Gastroesophageal sphincter (tissue), 4 donors: Measurements from ENCODE around the gene TRIOBP. TPM values are rescaled to one million over a fixed set of nuclear protein-coding genes. Genes with fewer than 3 reads are reported as not detected.

Experiments
- ATAC-seq: fragments of 150-250 bp; one replicate; pipeline ENCODE4 v1.9.1; 2016; ENCODE audit warnings: mild to moderate bottlenecking, moderate library complexity
- H3K27ac ChIP-seq, 4 donors: fragments of 200-600 bp; sonication (generic) in 3 of 4; 1 replicate in 3 of 4; 2 replicates in 1 of 4; pipeline ENCODE4 v1.5.1; 2016 to 2019
- H3K27me3 ChIP-seq: fragments of 200-600 bp; sonication (generic); one replicate; pipeline ENCODE4 v1.5.1; 2019
- H3K36me3 ChIP-seq, 2 donors: fragments of 200-600 bp; sonication (generic); one replicate each; pipeline ENCODE4 v1.5.1; 2019; ENCODE audit warnings: control low read depth in 1 of 2
- H3K4me1 ChIP-seq, 3 donors: fragments of 200-600 bp; sonication (generic); 1 replicate in 2 of 3; 2 replicates in 1 of 3; pipeline ENCODE4 v1.5.1; 2016 to 2019; ENCODE audit warnings: control low read depth in 2 of 3
- H3K4me3 ChIP-seq, 2 donors: fragments of 200-600 bp; sonication (generic); one replicate each; pipeline ENCODE4 v1.5.1; 2019; ENCODE audit warnings: mild to moderate bottlenecking in 1 of 2, moderate library complexity in 1 of 2
- H3K9me3 ChIP-seq, 3 donors: fragments of 200-600 bp; sonication (generic); one replicate each; pipeline ENCODE4 v1.5.1; 2017 to 2019; ENCODE audit warnings: control low read depth in 2 of 3
- CTCF ChIP-seq, 4 experiments: fragments of 200-600 bp in 2 of 4; fragments of 450-650 bp in 2 of 4; sonication (generic) in 1 of 4; IDR thresholded peaks; one replicate each; pipeline ENCODE4 v1.5.1; 2017 to 2019; ENCODE audit warnings: antibody characterized with exemption in 4 of 4, mild to moderate bottlenecking in 2 of 4, moderate library complexity in 2 of 4
- EP300 ChIP-seq: sonication (generic); formaldehyde crosslinking; IDR thresholded peaks from one replicate; pipeline ENCODE4 v1.6.1; 2017; ENCODE audit warnings: antibody characterized with exemption, mild to moderate bottlenecking
- POLR2A ChIP-seq, 2 donors: fragments of 450-650 bp; IDR thresholded peaks; one replicate each; pipeline ENCODE4 v1.6.1; 2017; ENCODE audit warnings: antibody characterized with exemption in 2 of 2, mild to moderate bottlenecking in 2 of 2, moderate library complexity in 1 of 2
- POLR2AphosphoS5 ChIP-seq: sonication (generic); formaldehyde crosslinking; IDR thresholded peaks from one replicate; pipeline ENCODE4 v1.6.1; 2017; ENCODE audit warnings: antibody characterized with exemption
- WGBS, 2 donors: methylation state at CpG; one replicate each; pipeline ENCODE4 v1.1.5; 2018; ENCODE audit warnings: low coverage in 1 of 2; 5-methylcytosine and 5-hydroxymethylcytosine counted together
- total RNA-seq, 4 donors: library from RNA; depleted of rRNA; stranded (reverse); fragments of >200 nt; gene quantifications; one replicate each; pipeline ENCODE4 v1.1.0, GENCODE V29; 2016

The TRIOBP gene
- total RNA-seq, 4 donors from 2014 or later = 128 to 234 (median 137) TPM

GRCh38 chr22:37747080-37747714, 50.3 kb downstream of the TRIOBP start:
- 0% methylated on average over 2 to 3 of the region's 16 CpGs for WGBS, 2 donors
- peak overlapping the region; percentile 92 to 97 (median 94) for H3K27ac ChIP-seq
- ATAC-seq = peak; percentile 8
- no peaks in the 10 kb centered on the region for H3K36me3 ChIP-seq
- no peaks in the 10 kb centered on the region for H3K9me3 ChIP-seq
- no peak for TF ChIP-seq EP300
- TF ChIP-seq CTCF (IDR thresholded peaks at IDR 0.05) = no peak
- TF ChIP-seq POLR2A (IDR thresholded peaks at IDR 0.05) = no peak
- no peak for TF ChIP-seq POLR2AphosphoS5
- peaks cover 11 to 89% (median 53%) of the 10 kb centered on the region in 3 donors for H3K4me1 ChIP-seq
- H3K27me3 ChIP-seq = no peaks in the 10 kb centered on the region
- peak overlapping the region; percentile 94 to 95 for H3K4me3 ChIP-seq

- Histone ChIP-seq H3K4me1 (peaks cover 12 to 89% (median 55%) of the 10 kb centered on the region in 3 donors), H3K27ac (peak overlapping the region in 3 of 4 donors; percentile 92 to 97 (median 96))
Measured at GRCh38 chr22:37747715-37748100, 50.9 kb downstream of the TRIOBP start.

GRCh38 chr22:37748659-37749058, 51.8 kb downstream of the TRIOBP start:
- H3K27ac ChIP-seq = peak overlapping the region in 3 of 4 donors; percentile 54 to 96 (median 92)
- peaks cover 12 to 89% (median 62%) of the 10 kb centered on the region in 3 donors for H3K4me1 ChIP-seq
- WGBS, 2 donors = 55% methylated on average over 8 of the region's 8 CpGs; no CpG with 5 or more reads in 1 of the 2 donors
- ATAC-seq = no peak
- no peak overlapping the region for H3K4me3 ChIP-seq
- no peaks in the 10 kb centered on the region for H3K27me3 ChIP-seq
- no peaks in the 10 kb centered on the region for H3K9me3 ChIP-seq
- TF ChIP-seq EP300 (no peak), POLR2AphosphoS5 (no peak), POLR2A (IDR thresholded peaks at IDR 0.05) (no peak), CTCF (IDR thresholded peaks at IDR 0.05) (no peak)
- H3K36me3 ChIP-seq = peaks cover 0 to 1% of the 10 kb centered on the region in 2 donors

More at GRCh38 chr22:37747715-37748100, 50.9 kb downstream of the TRIOBP start:
- no peaks in the 10 kb centered on the region for H3K36me3 ChIP-seq
- no peaks in the 10 kb centered on the region for H3K27me3 ChIP-seq
- TF ChIP-seq EP300 (no peak), POLR2A (IDR thresholded peaks at IDR 0.05) (no peak), POLR2AphosphoS5 (no peak), CTCF (IDR thresholded peaks at IDR 0.05) (no peak)
- no peaks in the 10 kb centered on the region for H3K9me3 ChIP-seq
- H3K4me3 ChIP-seq = peak overlapping the region; percentile 94 to 95
- ATAC-seq = no peak
- WGBS, 2 donors = 39 to 80% methylated on average over 1 to 7 of the region's 8 CpGs

GRCh38 chr22:37749226-37749625, 52.4 kb downstream of the TRIOBP start:
- H3K27ac ChIP-seq = peak overlapping the region in 3 of 4 donors; percentile 54 to 96 (median 92)
- H3K4me1 ChIP-seq = peaks cover 12 to 90% (median 67%) of the 10 kb centered on the region in 3 donors
- H3K27me3 ChIP-seq = no peaks in the 10 kb centered on the region
- no peak for ATAC-seq
- WGBS, 2 donors = 60 to 74% methylated on average over 1 to 6 of the region's 12 CpGs
- no peak overlapping the region for H3K4me3 ChIP-seq
- TF ChIP-seq EP300 (no peak), CTCF (IDR thresholded peaks at IDR 0.05) (no peak), POLR2A (IDR thresholded peaks at IDR 0.05) (no peak), POLR2AphosphoS5 (no peak)
- H3K9me3 ChIP-seq = no peaks in the 10 kb centered on the region
- peaks cover 0 to 7% of the 10 kb centered on the region in 2 donors for H3K36me3 ChIP-seq
